WTC11 (cell line): ENCODE data around the gene CNTN3.

ENCODE experiments used
- CTCF ChIP-seq: fragments of 200-600 bp; IDR thresholded peaks from 2 replicates; pipeline ENCODE4 v1.8.0; 2022; ENCODE audit warnings: antibody characterized with exemption
- EMX1 ChIP-seq: fragments of 250-450 bp; sonication (Bioruptor Pico); IDR thresholded peaks from 2 replicates; pipeline ENCODE4 v1.8.0; 2021; ENCODE audit warnings: mild to moderate bottlenecking
- PRDM15 ChIP-seq: sonication (generic); formaldehyde crosslinking; IDR thresholded peaks from 2 replicates; pipeline ENCODE4 v1.8.0; 2022; ENCODE audit warnings: missing genetic modification reagents
- RELA ChIP-seq: sonication (generic); formaldehyde crosslinking; IDR thresholded peaks from 2 replicates; pipeline ENCODE4 v1.8.1; 2022; ENCODE audit warnings: missing genetic modification reagents, mild to moderate bottlenecking, borderline replicate concordance
- USF1 ChIP-seq: sonication (generic); formaldehyde crosslinking; IDR thresholded peaks from 2 replicates; pipeline ENCODE4 v1.8.0; 2022; ENCODE audit warnings: mild to moderate bottlenecking, missing genetic modification reagents
- USF2 ChIP-seq: sonication (generic); formaldehyde crosslinking; IDR thresholded peaks from 2 replicates; pipeline ENCODE4 v1.8.1; 2023; ENCODE audit warnings: mild to moderate bottlenecking, missing genetic modification reagents, moderate library complexity
- ZNF138 ChIP-seq: sonication (generic); formaldehyde crosslinking; conservative IDR thresholded peaks from 2 replicates; pipeline ENCODE4 v1.8.1; 2022; ENCODE audit warnings: mild to moderate bottlenecking, moderate library complexity, missing genetic modification reagents
- ZNF416 ChIP-seq: fragments of 250-450 bp; sonication (Bioruptor Pico); IDR thresholded peaks from 2 replicates; pipeline ENCODE4 v1.9.0; 2021; ENCODE audit warnings: mild to moderate bottlenecking, inconsistent platforms
- ZNF425 ChIP-seq: fragments of 250-450 bp; sonication (Bioruptor Pico); conservative IDR thresholded peaks from 2 replicates; pipeline ENCODE4 v1.9.0; 2021; ENCODE audit warnings: mild to moderate bottlenecking

DNA sequence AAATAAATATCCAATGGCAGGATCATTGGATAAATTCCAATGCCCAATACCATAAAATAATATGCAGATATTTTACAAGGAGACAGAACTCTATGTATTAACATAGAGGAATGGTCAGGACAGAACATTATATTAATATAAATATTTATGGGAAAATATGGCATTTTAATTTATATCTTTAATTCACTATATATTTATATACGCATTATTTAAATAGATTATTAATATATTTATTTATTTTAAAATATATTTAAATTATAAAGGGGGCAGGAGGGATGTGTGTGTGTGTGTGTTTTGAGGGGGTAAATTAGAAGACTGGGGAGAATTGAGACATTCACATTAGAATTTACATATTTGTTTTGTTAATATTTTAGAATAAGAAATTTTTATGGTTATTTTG is 31.6 kb upstream of the CNTN3 start:
- TF ChIP-seq USF2 (CRISPR knock-in tag) (no peak), RELA (no peak), CTCF (no peak), ZNF416 (CRISPR knock-in tag) (no peak), USF1 (CRISPR knock-in tag) (no peak), ZNF425 (no peak), ZNF138 (CRISPR knock-in tag) (no peak), PRDM15 (CRISPR knock-in tag) (no peak), EMX1 (CRISPR knock-in tag) (no peak)
